Right ventricle myocardium inferior (tissue), 1 donor: Measurements from ENCODE around the gene ANGPTL7. TPM values are rescaled to one million over a fixed set of nuclear protein-coding genes. Genes with fewer than 3 reads are reported as not detected.

ENCODE experiments used
- ATAC-seq: fragments of 200-7000 bp; cut with Tn5 transposase; one replicate; pipeline ENCODE4 v1.9.1; 2020; ENCODE audit warnings: mild to moderate bottlenecking, moderate library complexity
- DNase-seq: peaks from one replicate; pipeline ENCODE4 v3.0.0; 2021; ENCODE audit errors: missing footprints
- intact Hi-C: fragments of 100-400 bp; cut with DNase I; formaldehyde crosslinking; loops from one replicate; pipeline ENCODE4 v1.11.0; 2022
- total RNA-seq: library from RNA; stranded (reverse); fragmentation: NEBNext Ultra II Directional; extraction: Animal tissue kit (Norgen Biotek cat#: 25700); gene quantifications from one replicate; pipeline ENCODE4 v1.2.1, GENCODE V29; 2021
- donor health status: DM: no; HTN: yes; CAD: no; lungs with severe emphysema.

ANGPTL7 gene
- total RNA-seq, 1 donor from 2014 or later = 0.51 TPM

- no peak for DNase-seq
- intact Hi-C loops = no loop called here
- ATAC-seq = no peak
Observed at GRCh38 chr1:11238311-11238710, 49.2 kb downstream of the ANGPTL7 start.

DNA sequence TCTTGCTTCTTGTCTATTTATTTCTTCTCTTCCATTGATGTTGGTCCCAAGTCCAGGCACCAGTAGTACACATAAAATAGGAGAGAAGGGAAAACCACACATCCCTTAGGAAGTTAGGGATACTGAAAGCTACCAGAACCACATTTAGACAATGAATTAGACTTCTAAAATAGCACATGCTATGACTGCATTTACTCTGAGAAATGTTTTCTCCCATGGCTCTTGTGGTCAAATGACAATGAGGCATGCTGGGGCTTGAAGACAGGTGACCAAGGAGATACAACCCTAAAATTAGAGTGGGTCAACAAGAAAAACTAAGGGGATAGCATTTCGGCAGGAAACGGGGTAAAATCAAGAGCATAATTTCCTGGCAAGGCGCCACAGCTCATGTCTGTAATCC, 56.1 kb downstream of the ANGPTL7 start:
- intact Hi-C loops = no loop called here
- DNase-seq = no peak

More for the DNA sequence above, 56.1 kb downstream of the ANGPTL7 start:
- ATAC-seq = no peak

Other genes with a start within 250 kb of the ANGPTL7 start
- gene TARDBP, start 176.7 kb upstream of the ANGPTL7 start, total RNA-seq = 107 TPM
- gene MASP2, start 142.1 kb upstream of the ANGPTL7 start, total RNA-seq = not detected
- gene SRM, start 129.3 kb upstream of the ANGPTL7 start, total RNA-seq = 54.0 TPM
- 18.1 TPM for gene EXOSC10, start 89.5 kb upstream of the ANGPTL7 start, total RNA-seq
- gene MTOR, start 73.2 kb downstream of the ANGPTL7 start, total RNA-seq = 28.4 TPM
- 11.2 TPM for gene UBIAD1, start 83.8 kb downstream of the ANGPTL7 start, total RNA-seq